PC-3 (cell line): ENCODE measurements around the gene MAGEH1.

Source experiments
- EZH2 ChIP-seq: fragments of 300-600 bp; sonication (generic); IDR thresholded peaks from one replicate; pipeline ENCODE4 v1.6.1; 2017; ENCODE audit warnings: antibody characterized with exemption, mild to moderate bottlenecking, low read length; ENCODE audit not compliant: unreplicated experiment
- EZH2phosphoT487 ChIP-seq: fragments of 300-600 bp; sonication (generic); IDR thresholded peaks from 2 replicates; pipeline ENCODE4 v1.6.1; 2018; ENCODE audit warnings: mild to moderate bottlenecking, antibody characterized with exemption, low read length, borderline replicate concordance
- TF ChIP-seq, protein P1 (sequence below): fragments of 300-600 bp; sonication (generic); conservative IDR thresholded peaks from 2 replicates; pipeline ENCODE4 v1.5.1; 2017; ENCODE audit warnings: antibody characterized with exemption, low read depth, mild to moderate bottlenecking, low read length

DNA sequence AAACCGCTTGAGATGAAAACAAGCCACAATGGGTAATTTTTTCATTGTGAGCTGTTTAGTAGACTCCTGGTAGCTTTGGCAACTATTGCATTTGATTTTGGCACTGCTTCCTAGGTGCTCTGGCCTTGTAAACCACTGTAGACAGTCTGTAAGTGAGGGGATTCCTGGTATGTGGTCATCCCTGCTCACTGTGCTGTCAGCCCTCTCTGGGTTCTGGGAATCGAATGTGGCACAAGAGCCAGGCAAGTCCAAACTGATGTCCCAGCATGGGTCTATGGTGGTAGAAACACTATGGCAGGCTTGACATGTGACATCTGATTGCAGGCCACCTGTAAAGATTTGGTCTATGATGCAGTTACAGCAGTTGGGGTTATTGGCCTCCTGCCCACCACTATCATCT lies 35.2 kb downstream of the MAGEH1 start:
- TF ChIP-seq, protein P1, sequence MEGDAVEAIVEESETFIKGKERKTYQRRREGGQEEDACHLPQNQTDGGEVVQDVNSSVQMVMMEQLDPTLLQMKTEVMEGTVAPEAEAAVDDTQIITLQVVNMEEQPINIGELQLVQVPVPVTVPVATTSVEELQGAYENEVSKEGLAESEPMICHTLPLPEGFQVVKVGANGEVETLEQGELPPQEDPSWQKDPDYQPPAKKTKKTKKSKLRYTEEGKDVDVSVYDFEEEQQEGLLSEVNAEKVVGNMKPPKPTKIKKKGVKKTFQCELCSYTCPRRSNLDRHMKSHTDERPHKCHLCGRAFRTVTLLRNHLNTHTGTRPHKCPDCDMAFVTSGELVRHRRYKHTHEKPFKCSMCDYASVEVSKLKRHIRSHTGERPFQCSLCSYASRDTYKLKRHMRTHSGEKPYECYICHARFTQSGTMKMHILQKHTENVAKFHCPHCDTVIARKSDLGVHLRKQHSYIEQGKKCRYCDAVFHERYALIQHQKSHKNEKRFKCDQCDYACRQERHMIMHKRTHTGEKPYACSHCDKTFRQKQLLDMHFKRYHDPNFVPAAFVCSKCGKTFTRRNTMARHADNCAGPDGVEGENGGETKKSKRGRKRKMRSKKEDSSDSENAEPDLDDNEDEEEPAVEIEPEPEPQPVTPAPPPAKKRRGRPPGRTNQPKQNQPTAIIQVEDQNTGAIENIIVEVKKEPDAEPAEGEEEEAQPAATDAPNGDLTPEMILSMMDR = no peak
- no peak for TF ChIP-seq EZH2
- no peak for TF ChIP-seq EZH2phosphoT487
